ENCODE results near the gene DYNC1H1. TPM values are rescaled to one million over a fixed set of nuclear protein-coding genes. Genes with fewer than 3 reads are reported as not detected.

Gene DYNC1H1
- total and polyA plus RNA-seq, 2 experiments from 2014 or later = 158 to 434 TPM

- Histone ChIP-seq H3K36me3 (peaks cover 4% of the 10 kb centered on the region), H3K27me3 (no peaks in the 10 kb centered on the region), H3K4me1 (ENCODE audit: low read depth) (peaks cover 12% of the 10 kb centered on the region), H3K27ac (peak overlapping the region; percentile 91), H3K4me3 (peak overlapping the region; percentile 94), H3K9me3 (ENCODE audit: low read depth) (no peaks in the 10 kb centered on the region)
- DNase-seq (ENCODE audit: low read depth in 1 of 2, low spot score in 1 of 2) = peak; percentile 60 to 63
- TF ChIP-seq CTCF (IDR thresholded peaks at IDR 0.05; ENCODE audit: low read depth, low read length) = no peak
Observed at GRCh38 chr14:101965181-101965544, 790 bp downstream of the DYNC1H1 start.

DNA sequence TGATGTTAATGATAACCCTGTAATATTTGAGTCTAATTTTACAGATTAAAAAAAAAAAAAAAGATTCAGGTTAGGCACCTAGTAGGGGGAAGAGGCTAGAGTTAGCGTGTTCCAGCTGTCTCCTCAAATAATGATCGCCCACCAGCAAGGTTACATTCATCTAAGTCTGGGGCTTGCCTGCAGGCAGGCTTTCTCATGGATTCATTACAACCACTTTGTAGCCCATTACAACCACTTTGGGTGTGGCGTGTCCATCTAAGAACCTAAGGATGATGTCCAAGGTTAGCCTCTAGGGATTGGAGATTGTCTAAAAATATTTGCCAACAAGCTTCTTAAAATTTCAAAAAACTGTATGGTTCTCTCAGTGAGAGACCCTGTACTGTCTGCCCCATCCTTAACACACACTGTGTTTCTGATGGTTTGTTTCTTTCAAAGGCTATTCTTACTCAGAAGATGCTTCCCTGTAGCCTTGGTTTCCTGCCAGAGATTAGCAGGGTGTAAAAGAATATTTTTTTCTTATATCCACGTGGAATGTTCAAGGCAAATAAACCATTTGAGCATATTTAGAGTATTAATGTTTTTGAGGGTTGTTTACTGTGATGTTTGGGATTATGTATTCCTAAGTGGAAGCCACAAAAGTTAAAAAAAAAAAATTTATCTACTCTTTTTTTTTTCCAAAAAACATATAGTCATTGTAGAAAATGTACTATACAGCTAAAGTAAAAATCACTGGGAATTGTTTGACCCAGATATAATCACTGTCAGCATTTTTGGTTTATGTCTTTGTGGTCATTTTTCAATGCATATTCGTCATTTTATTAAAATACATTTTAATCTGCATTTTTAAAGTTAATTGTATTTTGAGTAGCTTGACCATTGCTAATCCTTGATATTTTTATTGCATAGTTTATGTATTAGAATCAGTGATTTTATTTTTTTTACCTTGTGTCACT lies 1.7 kb downstream of the DYNC1H1 start:
- H3K36me3 ChIP-seq = peaks cover 4% of the 10 kb centered on the region
- no peak overlapping the region for H3K27ac ChIP-seq
- H3K4me3 ChIP-seq = peak overlapping the region; percentile 94
- DNase-seq (ENCODE audit: low read depth in 1 of 2, low spot score in 1 of 2) = peak in 1 of 2 donors; percentile 39
- H3K9me3 ChIP-seq (ENCODE audit: low read depth) = no peaks in the 10 kb centered on the region
- peaks cover 12% of the 10 kb centered on the region for H3K4me1 ChIP-seq (ENCODE audit: low read depth)
- no peaks in the 10 kb centered on the region for H3K27me3 ChIP-seq
- no peak for TF ChIP-seq CTCF (IDR thresholded peaks at IDR 0.05; ENCODE audit: low read depth, low read length)

DNA sequence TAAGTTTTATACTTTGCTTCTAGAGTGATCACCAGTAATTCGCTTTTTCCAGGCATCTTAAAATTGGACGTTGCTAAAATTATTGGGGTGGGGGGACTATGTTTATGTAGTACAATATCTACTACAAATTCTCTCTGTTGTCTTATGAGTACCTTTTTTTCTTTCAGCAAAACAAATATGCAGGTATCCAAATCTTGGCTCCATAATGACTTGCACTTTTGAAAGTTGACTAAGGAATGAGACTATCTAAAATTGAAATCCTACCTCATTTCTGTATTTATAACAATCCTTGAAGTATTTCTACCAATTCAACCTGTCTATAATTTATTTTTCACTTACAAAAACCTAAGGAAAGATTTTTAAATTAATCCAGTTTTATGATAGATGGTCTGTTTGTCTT lies 2.4 kb downstream of the DYNC1H1 start:
- Histone ChIP-seq H3K9me3 (ENCODE audit: low read depth) (no peaks in the 10 kb centered on the region), H3K27me3 (no peaks in the 10 kb centered on the region), H3K4me3 (no peak overlapping the region), H3K27ac (no peak overlapping the region), H3K36me3 (peaks cover 4% of the 10 kb centered on the region), H3K4me1 (ENCODE audit: low read depth) (peaks cover 12% of the 10 kb centered on the region)
- DNase-seq (ENCODE audit: low read depth in 1 of 2, low spot score in 1 of 2) = no peak
- TF ChIP-seq CTCF (IDR thresholded peaks at IDR 0.05; ENCODE audit: low read depth, low read length) = no peak

- Histone ChIP-seq H3K4me1 (ENCODE audit: low read depth) (peaks cover 12% of the 10 kb centered on the region), H3K9me3 (ENCODE audit: low read depth) (no peaks in the 10 kb centered on the region), H3K4me3 (no peak overlapping the region), H3K27me3 (no peaks in the 10 kb centered on the region), H3K36me3 (peaks cover 4% of the 10 kb centered on the region), H3K27ac (no peak overlapping the region)
- no peak for DNase-seq (ENCODE audit: low read depth in 1 of 2, low spot score in 1 of 2)
- TF ChIP-seq CTCF (IDR thresholded peaks at IDR 0.05; ENCODE audit: low read depth, low read length) = no peak
Observed at GRCh38 chr14:101968186-101968585, 3.8 kb downstream of the DYNC1H1 start.

DNA sequence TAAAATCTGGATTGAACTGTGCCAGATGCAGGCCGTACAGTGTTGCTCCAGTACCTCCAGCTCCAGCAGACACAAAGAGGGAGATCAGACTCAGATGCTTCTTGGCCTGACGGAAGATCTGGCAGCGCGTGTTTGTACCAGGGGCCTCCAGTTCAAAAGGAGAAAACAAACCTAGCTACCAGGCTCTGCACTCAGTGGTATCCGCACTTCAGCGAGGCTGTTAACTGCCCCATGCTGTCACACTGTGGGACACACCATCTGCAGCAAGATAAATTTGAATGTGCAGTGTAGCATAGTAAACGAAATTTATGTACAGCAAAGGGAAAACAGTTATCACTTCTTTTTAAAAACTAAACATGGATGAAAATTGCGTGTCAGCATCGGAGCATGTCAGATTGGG lies 5.1 kb downstream of the DYNC1H1 start:
- H3K9me3 ChIP-seq (ENCODE audit: low read depth) = no peaks in the 10 kb centered on the region
- no peak for DNase-seq (ENCODE audit: low read depth in 1 of 2, low spot score in 1 of 2)
- H3K36me3 ChIP-seq = peaks cover 4% of the 10 kb centered on the region
- peaks cover 12% of the 10 kb centered on the region for H3K4me1 ChIP-seq (ENCODE audit: low read depth)
- no peak for TF ChIP-seq CTCF (IDR thresholded peaks at IDR 0.05; ENCODE audit: low read depth, low read length)
- H3K27me3 ChIP-seq = no peaks in the 10 kb centered on the region
- no peak overlapping the region for H3K27ac ChIP-seq
- no peak overlapping the region for H3K4me3 ChIP-seq
